HepG2 (cell line): ENCODE measurements around the gene GJD3. TPM values are rescaled to one million over a fixed set of nuclear protein-coding genes. Genes with fewer than 3 reads are reported as not detected.

Source experiments
- ATAC-seq: fragments of 200-7000 bp; cut with Tn5 transposase; 3 replicates; pipeline ENCODE4 v1.9.1; 2020; ENCODE audit warnings: mild to moderate bottlenecking, moderate library complexity
- BruUV-seq: library from RNA; stranded (reverse); fragments of 400-500 nt; replicated peaks from 2 replicates; lab custom pipeline; 2021; lab: Mats Ljungman, UMichigan
- CTCF ChIA-PET: fragments of 300-600 bp; formaldehyde crosslinking; extraction: SDS; loops from one replicate; lab custom pipeline; 2021; ENCODE audit warnings: low total read pairs, inconsistent platforms, low intra/inter-chr PET ratio; lab: Yijun Ruan, JAX
- POLR2A ChIA-PET: fragments of 350-600 bp; sonication (Branson Sonifier 250); formaldehyde crosslinking; loops from one replicate; lab custom pipeline; 2020; ENCODE audit warnings: antibody characterized with exemption, inconsistent platforms; lab: Yijun Ruan, JAX
- DNase-seq: peaks from one replicate; pipeline ENCODE4 v3.0.0-alpha.2; 2015; ENCODE audit warnings: low spot score
- FAIRE-seq: peaks from 3 replicates; lab custom pipeline; 2011; peaks lifted over from hg19 to GRCh38; lab: Jason Lieb, UNC
- H2AFZ ChIP-seq: one replicate; pipeline ENCODE4 v1.6.1; 2011; ENCODE audit warnings: low read length, inconsistent platforms
- H3K27ac ChIP-seq: fragments of 300-600 bp; 3 replicates; pipeline ENCODE4 v1.8.0; 2011; ENCODE audit warnings: mixed run types, mild to moderate bottlenecking, mixed read lengths, low read length, inconsistent platforms; ENCODE audit not compliant: insufficient read depth; ENCODE audit errors: extremely low read length
- H3K27me3 ChIP-seq, 2 experiments: fragments of 200-600 bp in 1 of 2; 2 replicates in 1 of 2; 3 replicates in 1 of 2; pipeline versions ENCODE4 v1.6.0 to v1.8.0; 2011; ENCODE audit warnings: low read length in 2 of 2, mild to moderate bottlenecking in 2 of 2, moderate library complexity in 2 of 2, inconsistent platforms in 1 of 2; ENCODE audit not compliant: insufficient read depth in 2 of 2, control insufficient read depth in 1 of 2
- H3K36me3 ChIP-seq, 2 experiments: fragments of 200-600 bp in 1 of 2; replicated peaks in 1 of 2; 2 replicates in 1 of 2; 3 replicates in 1 of 2; pipeline versions ENCODE4 v1.5.1 to v1.8.0; 2011; ENCODE audit warnings: low read length in 2 of 2, inconsistent platforms in 1 of 2; ENCODE audit not compliant: insufficient read depth in 2 of 2, control insufficient read depth in 1 of 2
- H3K4me1 ChIP-seq: 2 replicates; pipeline ENCODE4 v1.5.1; 2012; ENCODE audit warnings: low read length, inconsistent platforms; ENCODE audit not compliant: insufficient read depth
- H3K4me2 ChIP-seq: 2 replicates; pipeline ENCODE4 v1.6.0; 2011; ENCODE audit warnings: low read depth, low read length, inconsistent platforms
- H3K4me3 ChIP-seq, 3 experiments: fragments of 200-600 bp in 1 of 3; sonication (generic), shearing (Covaris generic) in 1 of 3; replicated peaks in 1 of 3; 2 replicates each; pipeline ENCODE4 v1.5.1; 2011 to 2016; ENCODE audit warnings: low read length in 3 of 3, inconsistent platforms in 2 of 3, low read depth in 2 of 3, mild to moderate bottlenecking in 2 of 3, control low read depth in 1 of 3, mixed read lengths in 1 of 3; ENCODE audit not compliant: insufficient read depth in 1 of 3
- H3K79me2 ChIP-seq: one replicate; pipeline ENCODE4 v1.6.1; 2011; ENCODE audit warnings: low read length, inconsistent platforms; ENCODE audit not compliant: insufficient read depth
- H3K9ac ChIP-seq: 2 replicates; pipeline ENCODE4 v1.6.0; 2011; ENCODE audit warnings: mild to moderate bottlenecking, low read depth, low read length, inconsistent platforms; ENCODE audit not compliant: insufficient read depth
- H3K9me3 ChIP-seq: 2 replicates; pipeline ENCODE4 v1.5.1; 2012; ENCODE audit warnings: mild to moderate bottlenecking, low read length
- H4K20me1 ChIP-seq: 2 replicates; pipeline ENCODE4 v1.6.0; 2011; ENCODE audit warnings: inconsistent platforms, mild to moderate bottlenecking, low read length, moderate library complexity; ENCODE audit not compliant: insufficient read depth
- EEA1 ChIP-seq: sonication (generic); formaldehyde crosslinking; IDR thresholded peaks from 2 replicates; pipeline ENCODE4 v1.5.1; 2020; ENCODE audit warnings: mild to moderate bottlenecking, missing genetic modification reagents, borderline replicate concordance
- MZF1 ChIP-seq: sonication (generic); formaldehyde crosslinking; IDR thresholded peaks from 2 replicates; pipeline ENCODE4 v1.8.1; 2023; ENCODE audit warnings: mild to moderate bottlenecking, missing genetic modification reagents, borderline replicate concordance
- TBP ChIP-seq: sonication (generic); formaldehyde crosslinking; IDR thresholded peaks from 2 replicates; pipeline ENCODE4 v1.5.0; 2020; ENCODE audit warnings: missing genetic modification reagents
- ZMYM2 ChIP-seq: sonication (generic); formaldehyde crosslinking; IDR thresholded peaks from 2 replicates; pipeline ENCODE4 v1.8.0; 2022; ENCODE audit warnings: mild to moderate bottlenecking, missing genetic modification reagents
- ZNF589 ChIP-seq: sonication (generic); formaldehyde crosslinking; conservative IDR thresholded peaks from 2 replicates; pipeline ENCODE4 v1.8.0; 2022; ENCODE audit warnings: mild to moderate bottlenecking, moderate library complexity, missing genetic modification reagents
- WGBS: methylation state at CpG from one replicate; pipeline ENCODE4 v1.1.6; 2017; ENCODE audit warnings: low lambda C conversion rate; 5-methylcytosine and 5-hydroxymethylcytosine counted together
- in situ Hi-C: cut with HindIII; loops from 2 replicates; pipeline ENCODE4 v1.10.0; 2017; ENCODE audit warnings: low pct_unique_long_range_greater_than_20kb; ENCODE audit not compliant: extremely low pct_ligation_motif_present
- intact Hi-C: fragments of 100-400 bp; cut with micrococcal nuclease; formaldehyde crosslinking; loops from one replicate; pipeline ENCODE4 v1.10.0; 2022; ENCODE audit not compliant: unreplicated experiment
- polyA plus RNA-seq, 8 experiments: library from polyadenylated mRNA; depleted of rRNA in 3 of 8; stranded (reverse) in 7 of 8; unstranded in 1 of 8; fragments of >200 nt; fragmentation: Illumina TruSeq in 4 of 8; extraction: Trizol in 4 of 8; gene quantifications; 2 replicates each; pipeline versions ENCODE4 v1.2.1 to v1.2.3, GENCODE V29; 2011 to 2016; ENCODE audit warnings: low read depth in 4 of 8, missing spikeins in 1 of 8, mixed read lengths in 1 of 8; ENCODE audit not compliant: insufficient read depth in 1 of 8
- total RNA-seq, 5 experiments: library from RNA; depleted of rRNA; stranded (reverse); fragments of >200 nt; fragmentation: Illumina TruSeq; extraction: Trizol; gene quantifications; 2 replicates each; pipeline ENCODE4 v1.2.3, GENCODE V29; 2016; ENCODE audit warnings: low read depth in 1 of 5
- TF ChIP-seq, protein P1 (sequence below): sonication (generic); formaldehyde crosslinking; IDR thresholded peaks from 2 replicates; pipeline ENCODE4 v1.8.0; 2023; ENCODE audit warnings: mild to moderate bottlenecking, missing genetic modification reagents

Gene GJD3
- total and polyA plus RNA-seq, 2 of the 13 experiments (the other 11 are each of a cell fraction or from before 2014, with no cell fraction given), result not detected

DNA sequence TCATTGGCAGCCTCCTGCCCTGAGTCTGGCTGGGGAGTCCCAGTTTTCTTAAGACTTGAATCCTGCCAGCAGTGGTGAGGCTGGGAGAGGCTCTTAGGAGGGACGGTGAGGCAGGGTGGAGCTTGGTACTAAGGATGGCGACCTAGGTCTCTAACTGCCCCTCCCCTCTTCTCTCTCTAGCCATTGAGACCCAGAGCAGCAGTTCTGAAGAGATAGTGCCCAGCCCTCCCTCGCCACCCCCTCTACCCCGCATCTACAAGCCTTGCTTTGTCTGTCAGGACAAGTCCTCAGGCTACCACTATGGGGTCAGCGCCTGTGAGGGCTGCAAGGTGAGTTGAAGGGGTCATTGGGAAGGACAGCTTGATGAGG, 16.4 kb downstream of the GJD3 start:
- intact Hi-C loops (no loop called here), in situ Hi-C loops (no loop called here)
- peaks cover 25 to 36% of the 10 kb centered on the region in 2 experiments for H3K36me3 ChIP-seq
- no peak overlapping the region for H3K4me3 ChIP-seq
- no peak overlapping the region for H3K9ac ChIP-seq
- H3K4me2 ChIP-seq, result peak overlapping the region; percentile 10; the same call in 1 of the 2 replicates
- peaks cover 9% of the 10 kb centered on the region; the same call in 1 of the 2 replicates for H4K20me1 ChIP-seq
- BruUV-seq, result no TSS peak
- H3K9me3 ChIP-seq, result no peaks in the 10 kb centered on the region
- peaks cover 78% of the 10 kb centered on the region for H3K4me1 ChIP-seq
- DNase-seq (no peak), FAIRE-seq (no peak)
- H3K79me2 ChIP-seq, result peaks cover 28% of the 10 kb centered on the region
- no peak overlapping the region for H3K27ac ChIP-seq
- 99% methylated on average over 5 of the region's 5 CpGs for WGBS
- TF ChIP-seq ZMYM2 (CRISPR knock-in tag) (no peak), TBP (CRISPR knock-in tag) (no peak), ZNF589 (CRISPR knock-in tag) (no peak), MZF1 (CRISPR knock-in tag) (no peak), EEA1 (CRISPR knock-in tag) (no peak)
- TF ChIP-seq, protein P1, sequence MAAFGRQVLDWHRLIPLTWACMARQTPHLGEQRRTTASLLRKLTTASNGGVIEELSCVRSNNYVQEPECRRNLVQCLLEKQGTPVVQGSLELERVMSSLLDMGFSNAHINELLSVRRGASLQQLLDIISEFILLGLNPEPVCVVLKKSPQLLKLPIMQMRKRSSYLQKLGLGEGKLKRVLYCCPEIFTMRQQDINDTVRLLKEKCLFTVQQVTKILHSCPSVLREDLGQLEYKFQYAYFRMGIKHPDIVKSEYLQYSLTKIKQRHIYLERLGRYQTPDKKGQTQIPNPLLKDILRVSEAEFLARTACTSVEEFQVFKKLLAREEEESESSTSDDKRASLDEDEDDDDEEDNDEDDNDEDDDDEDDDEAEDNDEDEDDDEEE (CRISPR knock-in tag), result no peak
- TF ChIP-seq, all 625 proteins: peak for 0
- POLR2A ChIA-PET, result no interaction called here
- no peak for ATAC-seq
- no peak overlapping the region for H2AFZ ChIP-seq
- CTCF ChIA-PET, result no interaction called here
- H3K27me3 ChIP-seq, result no peaks in the 10 kb centered on the region
